ENCODE results near the gene PIRT. TPM values are rescaled to one million over a fixed set of nuclear protein-coding genes. Genes with fewer than 3 reads are reported as not detected.

Gene PIRT
- total RNA-seq, 1 experiment from 2014 or later: not detected

- BruUV-seq (replicated peaks): no TSS peak
- intact Hi-C loops (cut with micrococcal nuclease; ENCODE audit: unreplicated experiment): no loop called here
- DNase-seq (ENCODE audit: low read depth, low spot score): no peak
- H3K27me3 ChIP-seq (ENCODE audit: control insufficient read depth, insufficient read depth, low read length): no peaks in the 10 kb centered on the region
- no peaks in the 10 kb centered on the region for H3K4me1 ChIP-seq (ENCODE audit: control insufficient read depth, insufficient read depth, low read length)
- no peak for ATAC-seq
- no peak overlapping the region for H3K4me3 ChIP-seq (ENCODE audit: low read depth in 2 of 2, low read length in 2 of 2)
- POLR2A ChIA-PET: no interaction called here
- in situ Hi-C loops (cut with HindIII; ENCODE audit: low pct_unique_long_range_greater_than_20kb, low sequenced_read_pairs): no loop called here
- no peak overlapping the region for H3K27ac ChIP-seq (ENCODE audit: low read length)
- no peaks in the 10 kb centered on the region for H3K36me3 ChIP-seq (ENCODE audit: control insufficient read depth, insufficient read depth, low read length)
- CTCF ChIA-PET: interaction anchor here (3.0 kb wide), 1 partner anchor 105 kb away, joined by 13 read pairs; no protein-coding TSS in a partner anchor
- TF ChIP-seq SIN3A (IDR thresholded peaks at IDR 0.05; ENCODE audit: borderline replicate concordance, insufficient read depth, low read depth, low read length) (no peak), POLR2AphosphoS5 (IDR thresholded peaks at IDR 0.05; ENCODE audit: low read depth, low read length) (no peak), TCF7L2 (IDR thresholded peaks at IDR 0.05; ENCODE audit: low read depth, low read length) (no peak)
- TF ChIP-seq, protein P1, sequence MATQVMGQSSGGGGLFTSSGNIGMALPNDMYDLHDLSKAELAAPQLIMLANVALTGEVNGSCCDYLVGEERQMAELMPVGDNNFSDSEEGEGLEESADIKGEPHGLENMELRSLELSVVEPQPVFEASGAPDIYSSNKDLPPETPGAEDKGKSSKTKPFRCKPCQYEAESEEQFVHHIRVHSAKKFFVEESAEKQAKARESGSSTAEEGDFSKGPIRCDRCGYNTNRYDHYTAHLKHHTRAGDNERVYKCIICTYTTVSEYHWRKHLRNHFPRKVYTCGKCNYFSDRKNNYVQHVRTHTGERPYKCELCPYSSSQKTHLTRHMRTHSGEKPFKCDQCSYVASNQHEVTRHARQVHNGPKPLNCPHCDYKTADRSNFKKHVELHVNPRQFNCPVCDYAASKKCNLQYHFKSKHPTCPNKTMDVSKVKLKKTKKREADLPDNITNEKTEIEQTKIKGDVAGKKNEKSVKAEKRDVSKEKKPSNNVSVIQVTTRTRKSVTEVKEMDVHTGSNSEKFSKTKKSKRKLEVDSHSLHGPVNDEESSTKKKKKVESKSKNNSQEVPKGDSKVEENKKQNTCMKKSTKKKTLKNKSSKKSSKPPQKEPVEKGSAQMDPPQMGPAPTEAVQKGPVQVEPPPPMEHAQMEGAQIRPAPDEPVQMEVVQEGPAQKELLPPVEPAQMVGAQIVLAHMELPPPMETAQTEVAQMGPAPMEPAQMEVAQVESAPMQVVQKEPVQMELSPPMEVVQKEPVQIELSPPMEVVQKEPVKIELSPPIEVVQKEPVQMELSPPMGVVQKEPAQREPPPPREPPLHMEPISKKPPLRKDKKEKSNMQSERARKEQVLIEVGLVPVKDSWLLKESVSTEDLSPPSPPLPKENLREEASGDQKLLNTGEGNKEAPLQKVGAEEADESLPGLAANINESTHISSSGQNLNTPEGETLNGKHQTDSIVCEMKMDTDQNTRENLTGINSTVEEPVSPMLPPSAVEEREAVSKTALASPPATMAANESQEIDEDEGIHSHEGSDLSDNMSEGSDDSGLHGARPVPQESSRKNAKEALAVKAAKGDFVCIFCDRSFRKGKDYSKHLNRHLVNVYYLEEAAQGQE (IDR thresholded peaks at IDR 0.05; ENCODE audit: insufficient read depth in 1 of 2, low read depth in 2 of 2, low read length in 1 of 2): no peak
- TF ChIP-seq, protein P2, sequence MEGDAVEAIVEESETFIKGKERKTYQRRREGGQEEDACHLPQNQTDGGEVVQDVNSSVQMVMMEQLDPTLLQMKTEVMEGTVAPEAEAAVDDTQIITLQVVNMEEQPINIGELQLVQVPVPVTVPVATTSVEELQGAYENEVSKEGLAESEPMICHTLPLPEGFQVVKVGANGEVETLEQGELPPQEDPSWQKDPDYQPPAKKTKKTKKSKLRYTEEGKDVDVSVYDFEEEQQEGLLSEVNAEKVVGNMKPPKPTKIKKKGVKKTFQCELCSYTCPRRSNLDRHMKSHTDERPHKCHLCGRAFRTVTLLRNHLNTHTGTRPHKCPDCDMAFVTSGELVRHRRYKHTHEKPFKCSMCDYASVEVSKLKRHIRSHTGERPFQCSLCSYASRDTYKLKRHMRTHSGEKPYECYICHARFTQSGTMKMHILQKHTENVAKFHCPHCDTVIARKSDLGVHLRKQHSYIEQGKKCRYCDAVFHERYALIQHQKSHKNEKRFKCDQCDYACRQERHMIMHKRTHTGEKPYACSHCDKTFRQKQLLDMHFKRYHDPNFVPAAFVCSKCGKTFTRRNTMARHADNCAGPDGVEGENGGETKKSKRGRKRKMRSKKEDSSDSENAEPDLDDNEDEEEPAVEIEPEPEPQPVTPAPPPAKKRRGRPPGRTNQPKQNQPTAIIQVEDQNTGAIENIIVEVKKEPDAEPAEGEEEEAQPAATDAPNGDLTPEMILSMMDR (IDR thresholded peaks at IDR 0.05): no peak
- no peaks in the 10 kb centered on the region for H3K9me3 ChIP-seq (ENCODE audit: control insufficient read depth, insufficient read depth, low read depth, low read length)
These were observed 4.8 kb upstream of the PIRT start for GRCh38 chr17:10842658-10843057.

- ATAC-seq: no peak
- H3K27me3 ChIP-seq (ENCODE audit: control insufficient read depth, insufficient read depth, low read length): no peaks in the 10 kb centered on the region
- H3K9me3 ChIP-seq (ENCODE audit: control insufficient read depth, insufficient read depth, low read depth, low read length): no peaks in the 10 kb centered on the region
- BruUV-seq (replicated peaks): no TSS peak
- DNase-seq (ENCODE audit: low read depth, low spot score): no peak
- no peak overlapping the region for H3K4me3 ChIP-seq (ENCODE audit: low read depth in 2 of 2, low read length in 2 of 2)
- no peaks in the 10 kb centered on the region for H3K4me1 ChIP-seq (ENCODE audit: control insufficient read depth, insufficient read depth, low read length)
- TF ChIP-seq TCF7L2 (IDR thresholded peaks at IDR 0.05; ENCODE audit: low read depth, low read length) (no peak), SIN3A (IDR thresholded peaks at IDR 0.05; ENCODE audit: borderline replicate concordance, insufficient read depth, low read depth, low read length) (no peak), POLR2AphosphoS5 (IDR thresholded peaks at IDR 0.05; ENCODE audit: low read depth, low read length) (no peak)
- TF ChIP-seq, protein P1 (IDR thresholded peaks at IDR 0.05; ENCODE audit: insufficient read depth in 1 of 2, low read depth in 2 of 2, low read length in 1 of 2): no peak
- TF ChIP-seq, protein P2 (IDR thresholded peaks at IDR 0.05): no peak
- ChIA-PET POLR2A (no interaction called here), CTCF (no interaction called here)
- H3K27ac ChIP-seq (ENCODE audit: low read length): no peak overlapping the region
- H3K36me3 ChIP-seq (ENCODE audit: control insufficient read depth, insufficient read depth, low read length): no peaks in the 10 kb centered on the region
- intact Hi-C loops (cut with micrococcal nuclease; ENCODE audit: unreplicated experiment) (no loop called here), in situ Hi-C loops (cut with HindIII; ENCODE audit: low pct_unique_long_range_greater_than_20kb, low sequenced_read_pairs) (no loop called here)
These were observed 795 bp upstream of the PIRT start for GRCh38 chr17:10838682-10839081.

Measured in Panc1 (cell line).